Activated T-helper 9 cell treated with anti-CD3 and anti-CD28 coated beads, Interleukin-2, amount 50 U/mL, for 16 hours (primary cell): Measurements from ENCODE around the gene TNS3.
"Not testable (repeated sequence)": the region's sequence is repeated elsewhere in the genome, so short reads cannot be mapped to it uniquely, and the experiment has no call there.

Source experiments
- DNase-seq: peaks from one replicate; pipeline ENCODE4 v3.0.0-alpha.2; 2020; ENCODE audit warnings: low read depth

Gene TNS3

GRCh38 chr7:47602272-47603004 is 20.5 kb upstream of the TNS3 start:
- no peak for DNase-seq

DNA sequence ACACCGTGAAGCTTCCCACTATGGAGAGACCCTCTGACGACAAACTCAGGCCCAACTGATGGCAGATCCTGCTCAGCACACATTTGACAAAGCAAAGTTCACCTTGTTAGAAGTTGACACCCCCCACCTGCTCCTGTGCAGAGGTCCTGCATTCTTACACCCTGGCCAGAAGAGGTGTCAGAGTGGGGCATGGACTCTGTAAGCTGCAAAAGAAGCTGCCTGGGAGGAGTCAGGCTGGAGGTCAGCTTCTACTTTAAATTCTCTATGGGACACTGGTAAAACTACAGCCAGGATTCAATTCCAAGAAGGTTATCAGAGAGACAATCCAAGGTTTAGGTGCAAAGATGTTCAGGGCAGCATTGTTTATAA is 20.0 kb upstream of the TNS3 start:
- no peak for DNase-seq

DNA sequence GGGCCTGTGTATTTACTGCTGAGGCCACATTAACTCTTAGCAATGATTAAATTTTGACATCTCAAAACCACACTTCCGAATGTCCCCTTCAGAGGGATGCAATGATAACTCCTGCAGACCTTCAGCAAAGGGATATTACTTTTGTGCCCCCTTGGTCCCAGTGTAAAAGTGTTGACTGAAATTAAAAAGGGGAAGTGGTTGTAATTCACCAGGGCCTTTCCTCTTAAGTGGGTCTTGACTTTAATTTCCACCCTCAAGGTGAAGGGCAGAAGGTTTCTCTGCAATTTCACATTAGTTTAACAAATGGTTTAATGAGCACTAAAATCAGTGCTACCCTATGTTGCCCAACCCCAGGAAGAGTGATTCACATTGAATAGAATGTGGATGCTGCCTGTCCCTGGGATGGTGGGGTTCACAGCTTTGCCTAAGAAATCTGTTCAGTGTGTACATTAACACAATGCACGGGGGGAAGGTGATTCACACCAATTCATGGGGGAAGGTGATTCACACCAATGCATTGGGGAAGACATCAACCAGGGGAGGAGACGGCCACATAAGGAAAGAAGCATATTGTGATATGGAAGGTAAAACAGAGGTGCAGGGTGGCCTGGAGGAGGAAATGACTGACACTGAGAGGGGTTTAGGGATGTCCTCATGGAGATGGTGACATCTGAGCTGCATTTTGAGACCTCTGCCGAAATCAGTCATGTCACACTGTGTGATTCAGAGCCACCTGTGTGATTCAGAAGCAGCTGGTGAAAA is 19.4 kb upstream of the TNS3 start:
- DNase-seq: no peak

GRCh38 chr7:47600199-47601118 is 18.5 kb upstream of the TNS3 start:
- no peak for DNase-seq

DNA sequence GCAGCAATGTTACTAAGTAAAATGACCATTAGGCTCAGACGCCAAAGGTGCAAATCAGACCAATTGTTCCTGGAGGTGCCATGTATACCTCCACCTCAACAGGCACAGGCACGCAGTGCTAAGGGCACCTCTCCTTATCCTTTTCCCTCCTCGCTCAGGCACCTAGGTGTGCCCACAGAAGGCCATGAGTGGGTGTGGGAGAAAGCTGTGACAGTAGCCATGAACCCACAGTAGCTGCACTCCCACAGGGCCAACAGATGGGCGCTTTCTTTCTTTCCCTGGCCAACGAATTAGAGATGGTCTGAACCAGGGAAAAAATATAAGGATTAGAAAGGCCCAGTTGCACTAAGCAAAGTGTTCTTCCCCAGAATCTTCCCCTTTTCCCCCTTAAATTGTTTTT is 15.5 kb upstream of the TNS3 start:
- no peak for DNase-seq

DNA sequence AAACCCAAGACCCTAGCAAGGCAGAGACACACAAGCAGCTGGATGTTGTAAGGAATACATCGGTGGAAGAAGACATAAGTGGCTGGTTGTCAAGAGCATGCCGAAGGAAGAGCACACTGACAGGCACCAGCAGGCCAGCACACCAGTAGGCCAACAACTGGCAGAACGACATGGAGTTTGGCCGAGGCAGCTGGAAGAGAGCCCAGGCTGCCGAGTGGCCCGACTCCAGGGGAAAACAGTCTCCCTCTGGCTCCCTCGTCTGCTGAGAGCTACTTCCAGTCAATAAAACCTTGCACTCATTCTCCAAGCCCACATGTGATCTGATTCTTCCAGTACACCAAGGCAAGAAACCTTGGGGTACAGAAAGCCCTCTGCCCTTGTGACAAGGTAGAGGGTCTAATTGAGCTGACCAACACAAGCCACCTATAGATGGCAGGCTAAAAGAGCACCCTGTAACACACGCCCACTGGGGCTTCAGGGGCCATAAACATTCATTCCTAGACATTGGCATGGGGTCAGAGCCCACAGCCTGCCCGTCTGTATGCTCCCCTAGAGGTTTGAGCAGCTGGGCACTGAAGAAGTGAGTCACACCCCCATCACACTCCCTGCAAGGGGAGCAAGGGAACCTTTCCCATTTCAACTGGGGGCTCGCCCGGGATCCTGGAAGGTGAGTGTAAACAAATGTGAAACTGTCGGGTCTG is 14.7 kb upstream of the TNS3 start:
- no peak for DNase-seq

DNA sequence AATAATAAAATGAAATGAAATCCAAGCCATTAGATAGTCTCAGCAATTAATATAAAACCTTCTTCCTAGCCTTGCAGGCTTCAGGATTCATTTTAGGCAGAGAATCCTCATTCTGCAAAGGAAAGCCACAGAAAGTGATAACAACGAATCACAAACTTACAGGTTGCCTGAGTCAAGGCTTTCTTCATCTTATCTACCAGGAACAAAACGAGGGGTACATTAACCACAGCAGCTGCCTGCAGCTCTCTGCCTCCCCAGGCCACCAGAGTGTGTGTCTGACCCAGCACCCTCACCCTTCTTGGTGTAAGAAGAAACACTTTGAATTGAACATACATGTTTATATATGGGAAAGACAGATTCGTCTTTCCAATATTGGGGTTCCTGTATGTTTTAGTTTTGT is 12.5 kb upstream of the TNS3 start:
- no peak for DNase-seq

GRCh38 chr7:47591655-47592572 is 10.0 kb upstream of the TNS3 start:
- DNase-seq: no peak

DNA sequence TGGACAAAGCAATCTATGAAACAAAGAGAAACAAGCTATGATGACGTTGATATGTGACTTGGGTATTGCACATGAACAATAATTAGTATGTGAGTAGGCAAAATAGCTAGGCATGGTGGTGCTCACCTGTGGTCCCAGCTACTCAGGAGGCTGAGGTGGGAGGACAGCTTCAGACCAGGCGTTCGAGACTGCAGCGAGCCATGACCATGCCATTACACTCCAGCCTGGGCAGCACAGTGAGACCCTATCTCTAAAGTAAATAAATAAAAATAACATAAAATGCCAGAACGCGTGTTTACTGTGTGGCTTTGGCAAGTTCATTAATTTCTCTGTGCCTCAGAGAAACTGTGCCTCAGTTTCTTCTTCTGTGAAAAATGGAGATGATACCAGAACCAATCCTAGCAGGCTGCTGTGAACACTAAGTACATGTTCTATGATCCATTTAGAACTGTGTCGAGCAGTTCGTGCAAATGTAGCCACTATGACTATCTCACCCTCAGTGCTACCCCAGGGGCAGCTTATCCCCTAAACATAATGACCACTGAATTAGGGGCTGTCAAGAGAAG is 9.3 kb upstream of the TNS3 start:
- no peak for DNase-seq

DNA sequence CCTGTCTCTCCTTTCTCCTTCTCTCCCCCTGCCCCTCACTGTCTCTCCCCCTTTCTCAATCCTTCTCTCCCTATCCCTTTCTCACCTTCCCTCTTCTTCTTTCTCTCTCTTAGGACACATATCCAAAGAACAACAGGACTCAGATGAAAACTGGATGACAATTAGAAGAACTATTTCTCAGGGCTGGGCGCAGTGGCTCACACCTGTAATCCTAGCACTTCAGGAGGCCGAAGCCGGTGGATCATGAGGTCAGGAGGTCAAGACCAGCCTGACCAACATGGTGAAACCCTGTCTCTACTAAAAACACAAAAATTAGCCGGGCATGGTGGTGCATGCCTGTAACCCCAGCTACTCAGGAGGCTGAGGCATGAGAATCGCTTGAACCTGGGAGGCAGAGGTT is 8.3 kb upstream of the TNS3 start:
- DNase-seq: not testable (repeated sequence)

DNA sequence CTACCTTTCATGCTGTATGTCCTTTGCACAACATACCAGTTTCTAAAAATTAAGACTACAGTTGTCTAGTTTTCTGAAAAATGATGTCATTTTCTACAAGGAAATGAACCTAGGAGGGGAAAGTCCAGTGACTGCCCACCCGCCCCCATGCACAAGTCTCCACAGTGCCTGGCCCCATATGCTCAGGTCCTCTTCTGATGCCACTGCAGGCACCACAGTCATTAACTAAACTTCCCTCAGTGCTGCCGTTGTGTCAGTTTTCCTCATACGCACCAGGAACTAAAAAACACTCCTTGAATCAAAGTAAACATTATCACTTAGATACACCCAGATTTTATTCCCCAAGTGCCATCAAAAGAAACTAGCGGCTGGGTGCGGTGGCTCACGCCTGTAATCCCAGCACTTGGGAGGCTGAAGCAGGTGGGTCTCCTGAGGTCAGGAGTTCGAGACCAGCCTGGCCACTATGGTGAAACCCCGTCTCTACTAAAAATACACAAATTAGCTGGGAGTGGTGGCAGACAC is 6.9 kb upstream of the TNS3 start:
- DNase-seq: no peak

GRCh38 chr7:47587976-47588375 is 6.1 kb upstream of the TNS3 start:
- no peak for DNase-seq

DNA sequence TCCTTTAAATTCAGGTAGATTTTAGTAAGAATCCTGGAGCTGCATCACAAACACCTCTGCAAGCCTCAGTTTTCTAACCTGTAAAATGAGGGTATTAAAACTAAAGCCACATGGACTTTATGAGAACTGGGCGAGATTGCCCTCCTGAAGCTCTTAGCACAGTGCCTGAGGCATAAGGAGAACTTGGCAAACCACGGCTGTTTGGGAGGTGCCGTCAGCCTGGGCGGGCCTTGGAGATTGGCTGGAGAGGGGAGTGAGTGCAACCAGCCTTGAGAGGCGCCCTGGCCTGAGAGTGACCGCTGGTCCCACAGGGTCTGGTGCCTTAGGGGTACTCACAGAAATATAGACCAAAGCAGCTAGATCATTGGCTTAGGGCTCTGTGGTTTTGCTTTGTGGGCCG is 5.4 kb upstream of the TNS3 start:
- no peak for DNase-seq

- DNase-seq: no peak
Observed at GRCh38 chr7:47586925-47587324, 5.0 kb upstream of the TNS3 start.

DNA sequence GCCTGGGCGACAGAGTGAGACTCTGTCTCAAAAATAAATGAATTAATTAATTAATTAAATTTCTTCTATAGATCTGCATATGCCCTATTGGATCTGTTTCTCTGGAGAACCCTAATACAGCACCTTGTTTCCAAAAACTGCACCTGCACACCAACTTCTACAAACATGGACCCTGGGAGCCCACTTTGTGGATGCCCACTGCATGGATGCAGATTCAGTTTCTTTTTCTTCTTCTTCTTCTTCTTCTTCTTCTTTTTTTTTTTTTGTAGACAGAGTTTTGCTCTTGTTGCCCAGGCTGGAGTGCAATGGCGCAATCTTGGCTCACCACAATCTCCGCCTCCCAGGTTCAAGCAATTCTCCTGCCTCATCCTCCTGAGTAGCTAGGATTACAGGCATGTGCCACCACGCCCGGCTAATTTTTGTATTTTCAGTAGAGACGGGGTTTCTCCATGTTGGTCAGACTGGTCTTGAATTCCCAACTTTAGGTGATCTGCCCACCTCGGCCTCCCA is 4.3 kb upstream of the TNS3 start:
- DNase-seq: not testable (repeated sequence)

- DNase-seq: no peak
Observed at GRCh38 chr7:47584536-47584895, 2.6 kb upstream of the TNS3 start.

DNA sequence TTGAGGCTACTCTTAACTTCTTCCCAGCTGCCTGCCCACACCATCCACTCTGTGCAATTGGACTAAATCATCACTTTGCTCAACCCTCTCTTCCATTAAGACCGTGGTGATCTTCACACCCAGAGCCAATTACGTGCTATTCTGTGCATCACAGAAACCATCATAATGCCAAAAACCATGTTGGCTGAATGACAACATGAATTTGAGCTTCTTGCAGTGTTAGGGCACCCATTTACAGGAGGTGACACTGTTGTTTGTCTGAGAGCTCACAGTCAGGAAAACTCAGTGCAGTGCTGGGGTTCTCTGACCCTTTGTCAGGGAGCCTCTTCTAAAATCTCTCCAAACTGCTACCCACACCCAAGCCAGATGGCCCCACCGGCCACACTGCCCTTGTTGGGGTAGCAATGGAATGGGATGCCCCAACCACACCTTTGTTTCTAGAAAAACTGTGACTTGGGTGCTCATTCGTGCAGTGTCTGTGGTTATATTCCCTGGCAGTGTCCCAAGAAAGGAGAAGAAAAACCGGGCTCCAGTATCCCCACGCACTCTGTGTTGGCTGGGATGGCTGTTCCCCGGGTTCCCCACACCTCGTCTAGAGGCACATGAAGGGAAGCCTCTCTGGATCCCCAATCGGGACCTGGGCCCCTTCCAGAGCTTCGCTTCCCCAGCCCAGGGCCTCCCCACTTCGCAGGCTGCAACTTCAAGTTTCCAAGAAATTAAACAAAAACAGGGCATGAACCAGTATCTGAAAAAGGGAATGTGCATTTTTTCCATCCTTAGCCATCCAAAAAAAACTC is 2.0 kb upstream of the TNS3 start:
- DNase-seq: no peak

- DNase-seq: no peak
Observed at GRCh38 chr7:47582764-47583738, 1.1 kb upstream of the TNS3 start.
